A549 (cell line): ENCODE data around the gene RGS10.

Experiments
- CEBPB ChIP-seq, 2 experiments: fragments of >200 bp in 1 of 2; sonication (Bioruptor Twin) in 1 of 2; formaldehyde crosslinking in 1 of 2; IDR thresholded peaks; 2 replicates each; pipeline ENCODE4 v1.6.1; 2012 to 2016
- CHD4 ChIP-seq: fragments of 200-600 bp; sonication (generic); IDR thresholded peaks from 2 replicates; pipeline ENCODE4 v1.6.1; 2016; ENCODE audit warnings: antibody characterized with exemption, mild to moderate bottlenecking, borderline replicate concordance
- EP300 ChIP-seq, 2 experiments: fragments of >200 bp; sonication (Bioruptor Twin); formaldehyde crosslinking; IDR thresholded peaks; 2 replicates in 1 of 2; 3 replicates in 1 of 2; pipeline ENCODE4 v1.6.1; 2016 to 2017
- MAFK ChIP-seq: fragments of 450-650 bp; IDR thresholded peaks from 2 replicates; pipeline ENCODE4 v1.6.1; 2014; ENCODE audit not compliant: partially characterized antibody
- MYC ChIP-seq: IDR thresholded peaks from 2 replicates; pipeline ENCODE4 v1.6.1; 2012; ENCODE audit warnings: mild to moderate bottlenecking, inconsistent platforms, low read length, improper control_type of control experiment, borderline replicate concordance
- POLR2A ChIP-seq: IDR thresholded peaks from 2 replicates; pipeline ENCODE4 v1.6.1; 2012; ENCODE audit warnings: mild to moderate bottlenecking, low read length
- RAD21 ChIP-seq, 2 experiments: fragments of >200 bp in 1 of 2; sonication (Bioruptor Twin) in 1 of 2; formaldehyde crosslinking in 1 of 2; IDR thresholded peaks in 1 of 2; conservative IDR thresholded peaks in 1 of 2; 2 replicates in 1 of 2; 3 replicates in 1 of 2; pipeline ENCODE4 v1.6.1; 2012 to 2018; ENCODE audit warnings: inconsistent platforms in 1 of 2
- REST ChIP-seq: fragments of 200-600 bp; sonication (generic); IDR thresholded peaks from 2 replicates; pipeline ENCODE4 v1.6.1; 2016; ENCODE audit warnings: antibody characterized with exemption, mild to moderate bottlenecking, moderate library complexity
- RNF2 ChIP-seq: fragments of 200-600 bp; sonication (generic); IDR thresholded peaks from 2 replicates; pipeline ENCODE4 v1.6.1; 2016; ENCODE audit warnings: low read depth, mild to moderate bottlenecking, antibody characterized with exemption, moderate library complexity, borderline replicate concordance
- SREBF2 ChIP-seq: fragments of 450-650 bp; IDR thresholded peaks from 2 replicates; pipeline ENCODE4 v1.6.1; 2014; ENCODE audit warnings: mild to moderate bottlenecking, moderate library complexity
- TF ChIP-seq, protein P1 (sequence below): fragments of >200 bp; sonication (Bioruptor Twin); formaldehyde crosslinking; IDR thresholded peaks from 3 replicates; pipeline ENCODE4 v1.5.1; 2016

DNA sequence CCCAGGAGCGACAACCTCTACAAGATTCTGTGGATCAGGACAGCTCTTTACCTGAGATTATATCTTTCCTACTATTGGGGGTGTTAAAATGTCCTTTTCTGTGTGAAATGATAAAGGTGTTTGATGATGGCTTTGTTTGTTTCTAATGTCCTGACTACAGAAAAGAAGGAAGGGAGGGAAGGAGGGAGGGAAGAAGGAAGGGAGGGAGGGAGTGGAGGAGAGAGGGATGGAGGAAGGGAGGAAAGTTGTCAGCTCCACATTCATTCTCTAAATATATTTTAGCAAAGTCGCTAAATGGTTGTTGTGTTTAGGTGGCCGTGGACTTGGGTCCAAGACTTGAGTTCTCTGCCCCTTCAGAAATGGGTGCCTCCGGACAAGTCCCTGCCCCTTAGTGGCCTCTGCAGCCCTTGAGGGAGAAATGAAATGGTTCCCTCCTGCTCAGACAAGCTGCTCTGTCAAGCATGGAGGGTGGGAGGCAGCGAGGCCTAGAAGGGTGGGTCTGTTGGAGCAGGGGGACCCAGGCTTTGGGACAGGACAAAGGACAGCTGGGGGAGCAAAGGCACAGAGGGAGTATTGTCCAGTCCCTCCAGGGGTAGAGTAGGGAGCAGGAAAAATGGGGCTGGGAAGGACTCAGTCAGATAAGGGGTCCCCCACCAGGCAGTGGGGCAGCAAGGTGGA is 4.4 kb downstream of the RGS10 start:
- TF ChIP-seq EP300 (IDR thresholded peaks at IDR 0.05) (no peak), POLR2A (no peak), RNF2 (no peak), SREBF2 (no peak), RAD21 (conservative IDR thresholded peaks at IDR 0.05 in 1 of 2, IDR thresholded peaks at IDR 0.05 in 1 of 2) (no peak), MYC (no peak), CHD4 (no peak), REST (no peak), MAFK (no peak), CEBPB (IDR thresholded peaks at IDR 0.05) (no peak)
- TF ChIP-seq, protein P1, sequence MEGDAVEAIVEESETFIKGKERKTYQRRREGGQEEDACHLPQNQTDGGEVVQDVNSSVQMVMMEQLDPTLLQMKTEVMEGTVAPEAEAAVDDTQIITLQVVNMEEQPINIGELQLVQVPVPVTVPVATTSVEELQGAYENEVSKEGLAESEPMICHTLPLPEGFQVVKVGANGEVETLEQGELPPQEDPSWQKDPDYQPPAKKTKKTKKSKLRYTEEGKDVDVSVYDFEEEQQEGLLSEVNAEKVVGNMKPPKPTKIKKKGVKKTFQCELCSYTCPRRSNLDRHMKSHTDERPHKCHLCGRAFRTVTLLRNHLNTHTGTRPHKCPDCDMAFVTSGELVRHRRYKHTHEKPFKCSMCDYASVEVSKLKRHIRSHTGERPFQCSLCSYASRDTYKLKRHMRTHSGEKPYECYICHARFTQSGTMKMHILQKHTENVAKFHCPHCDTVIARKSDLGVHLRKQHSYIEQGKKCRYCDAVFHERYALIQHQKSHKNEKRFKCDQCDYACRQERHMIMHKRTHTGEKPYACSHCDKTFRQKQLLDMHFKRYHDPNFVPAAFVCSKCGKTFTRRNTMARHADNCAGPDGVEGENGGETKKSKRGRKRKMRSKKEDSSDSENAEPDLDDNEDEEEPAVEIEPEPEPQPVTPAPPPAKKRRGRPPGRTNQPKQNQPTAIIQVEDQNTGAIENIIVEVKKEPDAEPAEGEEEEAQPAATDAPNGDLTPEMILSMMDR = no peak
